ENCODE measurements around the gene ZNF687.

ZNF687 gene

DNA sequence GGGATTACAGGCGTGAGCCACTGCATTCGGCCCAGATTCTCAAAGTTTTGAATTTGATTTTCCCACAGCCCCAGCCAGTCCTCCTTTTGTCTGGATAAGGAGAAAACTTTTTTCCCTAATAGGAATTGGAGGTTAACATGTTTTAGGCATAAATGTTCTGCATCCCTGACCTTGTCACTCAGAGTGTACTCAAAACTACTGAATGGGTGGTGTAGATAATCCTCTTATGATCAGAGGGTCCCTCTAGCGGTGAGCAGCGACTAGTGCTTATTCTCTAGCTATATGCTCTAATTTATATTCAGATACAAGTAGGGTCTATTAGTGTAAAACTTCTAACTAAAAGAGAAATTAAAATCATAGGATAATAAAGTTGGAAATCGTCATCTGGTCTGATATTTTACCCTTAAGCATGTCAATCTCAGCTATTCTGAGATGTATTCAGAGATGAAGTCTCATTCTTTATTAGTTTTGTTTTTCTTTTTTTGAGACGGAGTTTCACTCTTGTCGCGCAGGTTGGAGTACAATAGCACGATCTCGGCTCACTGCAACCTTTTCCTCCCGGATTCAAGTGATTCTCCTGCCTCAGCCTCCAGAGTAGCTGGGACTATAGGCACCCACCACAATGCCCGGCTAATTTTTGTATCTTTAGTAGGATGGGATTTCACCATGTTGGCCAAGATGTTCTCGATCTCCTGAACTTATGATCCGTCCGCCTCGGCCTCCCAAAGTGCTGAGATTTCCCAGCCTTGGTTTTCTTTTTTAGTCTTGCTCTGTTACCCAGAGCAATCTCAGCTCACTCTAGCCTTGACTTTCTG lies 30.2 kb upstream of the ZNF687 start:
- Histone ChIP-seq H3K36me3 (ENCODE audit: insufficient read depth, low read length) (peaks cover 26% of the 10 kb centered on the region), H3K79me2 (ENCODE audit: insufficient read depth, low read length) (peaks cover 24% of the 10 kb centered on the region), H3K4me2 (ENCODE audit: insufficient read depth, low read length) (no peak overlapping the region), H3K4me3 (ENCODE audit: low read depth in 1 of 2, low read length in 2 of 2) (no peak overlapping the region), H4K20me1 (ENCODE audit: insufficient read depth, low read length) (no peaks in the 10 kb centered on the region), H3K27me3 (ENCODE audit: insufficient read depth, low read length, poor library complexity) (no peaks in the 10 kb centered on the region), H3K27ac (ENCODE audit: low read length) (no peak overlapping the region), H2AFZ (ENCODE audit: low read depth, low read length) (no peak overlapping the region), H3K9ac (ENCODE audit: low read depth, low read length) (no peak overlapping the region), H3K9me3 (ENCODE audit: insufficient read depth, low read length, severe bottlenecking) (no peaks in the 10 kb centered on the region), H3K4me1 (ENCODE audit: insufficient read depth, low read length) (peaks cover 20% of the 10 kb centered on the region)
- DNase-seq = peak; percentile 74
- ATAC-seq (ENCODE audit: insufficient read depth, low read depth) = peak; percentile 69
- TF ChIP-seq EZH2 (IDR thresholded peaks at IDR 0.05; ENCODE audit: borderline replicate concordance, low read depth, low read length, severe bottlenecking) = no peak
- TF ChIP-seq, protein P1, sequence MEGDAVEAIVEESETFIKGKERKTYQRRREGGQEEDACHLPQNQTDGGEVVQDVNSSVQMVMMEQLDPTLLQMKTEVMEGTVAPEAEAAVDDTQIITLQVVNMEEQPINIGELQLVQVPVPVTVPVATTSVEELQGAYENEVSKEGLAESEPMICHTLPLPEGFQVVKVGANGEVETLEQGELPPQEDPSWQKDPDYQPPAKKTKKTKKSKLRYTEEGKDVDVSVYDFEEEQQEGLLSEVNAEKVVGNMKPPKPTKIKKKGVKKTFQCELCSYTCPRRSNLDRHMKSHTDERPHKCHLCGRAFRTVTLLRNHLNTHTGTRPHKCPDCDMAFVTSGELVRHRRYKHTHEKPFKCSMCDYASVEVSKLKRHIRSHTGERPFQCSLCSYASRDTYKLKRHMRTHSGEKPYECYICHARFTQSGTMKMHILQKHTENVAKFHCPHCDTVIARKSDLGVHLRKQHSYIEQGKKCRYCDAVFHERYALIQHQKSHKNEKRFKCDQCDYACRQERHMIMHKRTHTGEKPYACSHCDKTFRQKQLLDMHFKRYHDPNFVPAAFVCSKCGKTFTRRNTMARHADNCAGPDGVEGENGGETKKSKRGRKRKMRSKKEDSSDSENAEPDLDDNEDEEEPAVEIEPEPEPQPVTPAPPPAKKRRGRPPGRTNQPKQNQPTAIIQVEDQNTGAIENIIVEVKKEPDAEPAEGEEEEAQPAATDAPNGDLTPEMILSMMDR (IDR thresholded peaks at IDR 0.05; ENCODE audit: borderline replicate concordance, extremely low read depth, low read length, poor library complexity, severe bottlenecking) = peak; percentile 93

GRCh38 chr1:151254217-151255213 lies 27.6 kb upstream of the ZNF687 start, which contains the start of gene PSMD4:
PSMD4 (plus strand) TSS chr1:151254734; CDS start chr1:151254783, 49 bp downstream.
- peaks cover 2% of the 10 kb centered on the region; the same call in 1 of the 2 replicates for H3K36me3 ChIP-seq (ENCODE audit: insufficient read depth, low read length)
- H3K27ac ChIP-seq (ENCODE audit: low read length) = peak within 1 kb of the TSS; percentile 77
- H3K79me2 ChIP-seq (ENCODE audit: insufficient read depth, low read length) = peaks cover 51% of the 10 kb centered on the region
- no peak for TF ChIP-seq EZH2 (IDR thresholded peaks at IDR 0.05; ENCODE audit: borderline replicate concordance, low read depth, low read length, severe bottlenecking)
- TF ChIP-seq, protein P1 (IDR thresholded peaks at IDR 0.05; ENCODE audit: borderline replicate concordance, extremely low read depth, low read length, poor library complexity, severe bottlenecking) = no peak
- peak within 1 kb of the TSS; percentile 94 for H2AFZ ChIP-seq (ENCODE audit: low read depth, low read length)
- no peaks in the 10 kb centered on the region for H3K9me3 ChIP-seq (ENCODE audit: insufficient read depth, low read length, severe bottlenecking)
- peaks cover 5% of the 10 kb centered on the region; the same call in 1 of the 2 replicates for H4K20me1 ChIP-seq (ENCODE audit: insufficient read depth, low read length)
- peak; percentile 96 for DNase-seq
- peak; percentile 96 for ATAC-seq (ENCODE audit: insufficient read depth, low read depth)
- H3K4me2 ChIP-seq (ENCODE audit: insufficient read depth, low read length) = peak within 1 kb of the TSS; percentile 84
- H3K4me1 ChIP-seq (ENCODE audit: insufficient read depth, low read length) = peaks cover 24% of the 10 kb centered on the region
- H3K9ac ChIP-seq (ENCODE audit: low read depth, low read length) = peak within 1 kb of the TSS; percentile 67
- no peaks in the 10 kb centered on the region for H3K27me3 ChIP-seq (ENCODE audit: insufficient read depth, low read length, poor library complexity)
- peak within 1 kb of the TSS; percentile 72 to 73; a peak in 3 of 4 replicates for H3K4me3 ChIP-seq (ENCODE audit: low read depth in 1 of 2, low read length in 2 of 2)

- Histone ChIP-seq H4K20me1 (ENCODE audit: insufficient read depth, low read length) (peaks cover 5% of the 10 kb centered on the region; the same call in 1 of the 2 replicates), H3K36me3 (ENCODE audit: insufficient read depth, low read length) (no peaks in the 10 kb centered on the region), H2AFZ (ENCODE audit: low read depth, low read length) (peak overlapping the region; percentile 59; the same call in 1 of the 2 replicates), H3K4me3 (ENCODE audit: low read depth in 1 of 2, low read length in 2 of 2) (peak overlapping the region; percentile 72 to 73; a peak in 3 of 4 replicates), H3K9ac (ENCODE audit: low read depth, low read length) (peak overlapping the region; percentile 67), H3K9me3 (ENCODE audit: insufficient read depth, low read length, severe bottlenecking) (no peaks in the 10 kb centered on the region), H3K27ac (ENCODE audit: low read length) (peak overlapping the region; percentile 69), H3K79me2 (ENCODE audit: insufficient read depth, low read length) (peaks cover 60% of the 10 kb centered on the region), H3K4me2 (ENCODE audit: insufficient read depth, low read length) (peak overlapping the region; percentile 84), H3K4me1 (ENCODE audit: insufficient read depth, low read length) (peaks cover 24% of the 10 kb centered on the region), H3K27me3 (ENCODE audit: insufficient read depth, low read length, poor library complexity) (no peaks in the 10 kb centered on the region)
- no peak for TF ChIP-seq EZH2 (IDR thresholded peaks at IDR 0.05; ENCODE audit: borderline replicate concordance, low read depth, low read length, severe bottlenecking)
- TF ChIP-seq, protein P1 (IDR thresholded peaks at IDR 0.05; ENCODE audit: borderline replicate concordance, extremely low read depth, low read length, poor library complexity, severe bottlenecking) = no peak
- DNase-seq (no peak), ATAC-seq (ENCODE audit: insufficient read depth, low read depth) (no peak)
These were observed 26.7 kb upstream of the ZNF687 start for GRCh38 chr1:151255381-151255780.
